Brain pericyte (primary cell): ENCODE results near the gene NBAS.
"Not testable (repeated sequence)": the region's sequence is repeated elsewhere in the genome, so short reads cannot be mapped to it uniquely, and the experiment has no call there.

ENCODE experiments used
- DNase-seq: peaks from one replicate; pipeline ENCODE4 v3.0.0-alpha.2; 2012; ENCODE audit warnings: low read depth, low spot score

The NBAS gene

GRCh38 chr2:15527074-15527739 is 33.9 kb downstream of the NBAS start:
- DNase-seq = no peak

- DNase-seq = no peak
Measured at GRCh38 chr2:15521641-15522181, 39.4 kb downstream of the NBAS start.

- DNase-seq = no peak
Measured at GRCh38 chr2:15520346-15520745, 40.8 kb downstream of the NBAS start.

DNA sequence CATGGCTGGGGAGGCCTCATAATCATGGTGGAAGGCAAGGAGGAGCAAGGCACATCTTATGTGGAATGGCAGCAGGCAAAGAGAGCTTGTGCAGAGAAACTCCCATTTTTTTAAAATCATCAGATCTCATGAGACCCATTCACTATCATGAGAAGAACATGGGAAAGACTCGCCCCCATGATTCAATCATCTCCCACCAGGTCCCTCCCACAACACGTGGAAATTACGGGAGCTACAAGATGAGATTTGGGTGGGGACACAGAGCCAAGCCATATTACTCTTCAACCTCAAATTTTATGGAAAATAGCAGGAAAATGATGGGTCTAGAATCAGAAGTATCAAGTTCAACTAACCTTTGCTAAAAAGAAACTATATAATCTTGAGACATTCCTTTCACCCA is 42.4 kb downstream of the NBAS start:
- not testable (repeated sequence) for DNase-seq

DNA sequence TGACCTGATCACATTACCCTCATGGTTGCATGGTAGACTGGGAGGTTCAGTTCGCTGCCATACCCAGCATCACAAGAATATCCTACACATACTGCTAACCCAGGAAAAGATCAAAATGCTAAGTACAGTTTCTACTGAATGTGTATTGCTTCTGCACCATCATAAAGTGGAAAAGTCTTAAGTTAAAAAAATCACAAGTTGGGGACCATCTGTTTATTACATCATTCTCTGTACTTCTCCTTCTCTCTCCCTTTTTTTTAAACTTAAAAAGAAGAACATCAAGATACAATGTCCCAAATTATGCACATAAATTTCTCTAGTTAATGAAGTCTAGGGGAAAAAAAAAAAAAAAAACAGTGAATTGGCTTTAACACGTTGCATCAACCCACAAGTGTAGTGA is 43.3 kb downstream of the NBAS start:
- no peak for DNase-seq

GRCh38 chr2:15511686-15512085 is 49.4 kb downstream of the NBAS start:
- no peak for DNase-seq

DNA sequence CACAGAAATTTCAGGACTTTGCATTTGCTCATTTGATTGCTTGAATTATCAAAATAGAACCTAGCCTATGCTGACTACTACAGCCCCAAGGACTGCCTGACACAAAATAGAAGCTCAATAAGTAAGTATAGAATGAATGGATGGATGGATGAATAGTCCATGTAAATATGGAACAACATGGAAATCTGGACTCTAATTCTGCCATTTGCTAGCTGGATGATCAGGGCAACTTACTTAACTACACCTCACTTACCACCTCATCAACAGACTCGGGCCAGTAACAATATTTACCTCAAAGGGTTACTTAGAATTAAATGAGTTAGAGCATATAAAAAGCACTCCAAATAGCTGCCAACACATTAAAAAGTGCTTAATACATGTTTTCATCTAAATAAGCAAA is 50.6 kb downstream of the NBAS start:
- no peak for DNase-seq

DNA sequence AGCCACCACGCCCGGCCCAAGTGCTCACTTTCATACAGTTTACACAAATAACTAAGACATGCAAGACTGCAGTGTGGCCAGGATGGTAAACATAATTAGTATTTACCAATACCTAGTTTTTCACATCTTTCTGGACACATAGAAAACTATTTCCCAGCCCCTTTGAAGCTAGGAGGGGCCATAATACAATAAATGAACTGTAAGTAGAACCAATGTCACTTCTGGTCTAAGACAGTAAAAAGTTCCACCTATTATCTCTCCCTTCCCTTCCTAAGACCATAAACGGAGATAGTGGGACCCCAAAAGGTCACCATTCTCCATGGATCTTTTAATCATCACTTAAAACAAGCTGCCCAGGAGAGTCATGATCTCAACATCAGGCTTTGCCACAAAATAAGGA is 51.0 kb downstream of the NBAS start:
- no peak for DNase-seq

DNA sequence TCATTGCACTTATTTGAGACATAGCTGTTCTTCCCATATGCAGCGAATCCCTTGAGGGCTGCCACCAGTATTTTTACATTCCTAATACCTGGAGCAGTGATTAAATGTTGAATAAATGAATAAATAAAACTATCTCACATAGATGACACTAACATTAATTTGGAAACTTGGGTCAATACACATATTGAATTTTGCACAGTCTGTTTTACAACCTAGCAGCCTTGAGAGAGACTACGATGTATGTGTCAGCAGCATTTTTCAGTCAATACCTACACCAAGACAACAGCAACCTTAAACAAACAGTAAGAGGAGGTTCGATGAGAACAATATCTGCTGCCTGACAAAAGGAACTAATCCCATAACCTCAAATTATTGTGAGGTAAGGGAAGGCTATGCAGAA is 53.4 kb downstream of the NBAS start:
- no peak for DNase-seq

- no peak for DNase-seq
Measured at GRCh38 chr2:15507061-15507460, 54.1 kb downstream of the NBAS start.

GRCh38 chr2:15506229-15506819 is 54.8 kb downstream of the NBAS start:
- DNase-seq = peak; percentile 63

DNA sequence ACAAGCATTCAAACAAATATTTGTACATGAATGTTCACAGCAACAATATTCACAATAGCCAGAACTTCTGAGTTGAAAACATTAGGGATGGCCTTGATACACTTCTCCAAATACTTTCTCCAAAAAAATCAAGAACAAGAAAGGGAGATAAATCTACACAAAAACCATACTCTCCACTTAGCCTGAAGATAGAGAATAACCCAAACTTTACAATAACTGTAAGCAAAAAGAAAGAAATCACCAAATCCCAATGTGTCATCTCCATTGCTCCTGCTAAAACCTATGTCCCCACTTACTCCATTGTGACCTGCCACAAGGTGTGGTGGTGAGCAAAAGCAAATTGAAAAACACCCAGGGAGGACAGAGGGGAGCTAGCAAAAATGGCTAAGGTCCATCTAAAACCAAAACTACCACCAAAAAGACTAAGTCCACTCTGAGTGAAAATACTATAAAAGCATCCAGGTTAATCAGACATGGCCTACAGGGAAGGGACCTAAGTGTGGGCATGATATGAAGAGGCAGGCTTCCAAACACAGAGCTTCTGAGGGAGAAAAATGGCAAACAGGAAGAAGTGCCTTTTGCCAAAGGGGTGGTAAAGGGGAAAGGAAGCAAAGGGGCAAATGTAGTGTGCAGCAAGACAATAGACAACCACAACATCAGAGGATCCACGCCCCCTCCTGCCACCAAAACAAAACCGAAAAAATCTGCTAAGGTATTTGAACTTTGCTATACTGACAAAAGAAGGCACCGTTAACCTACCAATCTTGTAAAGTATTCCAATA is 56.1 kb downstream of the NBAS start:
- DNase-seq = no peak

GRCh38 chr2:15499251-15499650 is 61.9 kb downstream of the NBAS start:
- DNase-seq = not testable (repeated sequence)

GRCh38 chr2:15498554-15498953 is 62.6 kb downstream of the NBAS start:
- DNase-seq = no peak

- no peak for DNase-seq
Measured at GRCh38 chr2:15494877-15495276, 66.3 kb downstream of the NBAS start.

- no peak for DNase-seq
Measured at GRCh38 chr2:15492773-15493325, 68.3 kb downstream of the NBAS start.

DNA sequence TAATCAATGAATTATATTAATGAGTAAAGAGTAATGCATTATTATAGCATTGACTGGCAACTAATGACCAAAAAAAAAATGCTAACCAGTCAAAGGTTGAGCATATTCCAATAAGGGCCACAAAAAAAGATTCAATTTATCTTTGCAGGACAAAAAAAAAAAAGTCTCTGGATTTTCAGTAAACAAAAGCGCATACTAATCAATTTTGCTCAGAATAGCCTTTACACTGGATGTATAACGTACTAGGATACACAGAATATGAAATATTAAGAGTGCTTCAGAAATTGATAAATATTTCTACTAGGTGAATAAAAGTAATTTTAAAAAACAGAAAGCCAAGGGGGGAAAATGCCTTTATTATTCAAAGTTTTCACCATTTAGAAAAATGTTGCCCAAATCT is 74.4 kb downstream of the NBAS start:
- DNase-seq = no peak

- DNase-seq = no peak
Measured at GRCh38 chr2:15485949-15486348, 75.2 kb downstream of the NBAS start.

DNA sequence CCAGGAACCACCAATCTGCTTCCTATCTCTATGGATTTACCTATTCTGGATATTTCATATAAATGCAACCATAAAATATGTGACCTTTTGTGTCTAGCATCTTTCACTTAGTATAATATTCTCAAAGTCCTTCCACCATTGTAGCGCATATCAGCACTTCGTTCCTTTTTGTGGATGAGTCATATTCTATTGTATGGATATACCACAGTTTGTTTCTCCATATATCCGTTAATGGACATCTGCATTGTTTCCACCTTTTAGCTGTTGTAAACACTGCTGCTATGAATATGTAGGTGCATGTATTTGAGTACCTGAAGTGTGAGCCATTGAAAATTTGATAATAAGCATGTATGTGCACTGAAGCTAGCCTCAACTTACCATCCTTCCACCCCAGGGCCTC is 80.1 kb downstream of the NBAS start:
- no peak for DNase-seq

DNA sequence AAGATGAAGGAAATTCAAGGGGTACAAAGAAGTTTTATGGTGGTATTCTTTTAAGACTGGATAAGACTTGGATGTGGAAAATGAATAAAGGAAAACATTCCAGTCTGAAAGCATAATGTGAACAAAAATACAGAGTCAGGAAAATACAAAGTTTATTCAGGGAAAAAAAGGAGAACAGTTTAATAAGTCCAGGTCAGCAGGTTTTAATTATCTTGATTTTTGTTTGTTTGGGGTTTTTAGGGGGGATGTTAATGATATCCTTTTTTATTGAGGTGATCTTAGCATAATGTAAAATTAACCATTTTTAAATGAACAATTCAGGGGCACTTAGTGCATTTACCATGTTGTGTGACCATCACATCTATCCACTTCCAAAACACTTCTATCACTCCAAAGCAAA is 80.6 kb downstream of the NBAS start:
- DNase-seq = no peak

DNA sequence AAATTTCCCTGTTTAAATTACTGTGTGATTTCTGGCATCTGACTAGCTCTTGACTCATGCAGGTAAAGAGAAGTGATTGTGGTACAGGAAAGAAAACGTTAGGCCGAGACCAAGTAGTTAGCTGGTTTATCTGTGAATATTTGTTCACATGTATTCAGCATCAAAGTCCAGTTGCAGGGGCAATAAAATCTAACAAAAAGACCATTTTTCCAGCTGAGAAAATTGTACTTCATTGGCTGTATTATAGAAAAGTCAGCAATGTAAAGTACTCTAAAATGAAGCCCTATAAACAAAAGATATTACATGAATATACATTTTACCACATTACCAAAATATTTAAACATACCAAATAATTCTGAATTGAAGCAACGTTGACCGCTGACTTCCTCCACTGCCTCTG is 88.3 kb downstream of the NBAS start:
- DNase-seq = no peak

DNA sequence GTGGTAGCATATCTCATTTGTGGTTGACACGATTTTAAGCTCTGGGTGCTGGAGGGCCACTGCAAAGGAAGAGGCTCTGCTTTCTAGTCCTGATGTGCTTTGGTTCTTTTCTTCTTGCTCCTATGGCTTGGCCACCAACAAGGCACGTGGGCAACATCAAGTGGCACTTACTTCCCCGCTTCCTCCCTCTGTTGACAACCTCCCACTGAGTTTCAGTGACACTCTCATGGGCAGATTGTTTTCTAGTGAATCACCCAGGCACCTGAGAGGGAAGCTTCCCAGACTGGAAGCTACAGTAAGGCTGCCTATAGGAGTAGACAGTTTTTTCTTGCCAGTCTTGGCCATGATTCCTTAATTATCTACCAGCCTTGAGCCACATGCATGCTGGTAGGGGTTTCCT is 89.0 kb downstream of the NBAS start:
- DNase-seq = no peak
